ENCODE measurements around the gene RUNX1. TPM values are rescaled to one million over a fixed set of nuclear protein-coding genes. Genes with fewer than 3 reads are reported as not detected.

Gene RUNX1
- polyA plus RNA-seq, 3 donors, result 6.2 to 49.7 (median 8.7) TPM

DNA sequence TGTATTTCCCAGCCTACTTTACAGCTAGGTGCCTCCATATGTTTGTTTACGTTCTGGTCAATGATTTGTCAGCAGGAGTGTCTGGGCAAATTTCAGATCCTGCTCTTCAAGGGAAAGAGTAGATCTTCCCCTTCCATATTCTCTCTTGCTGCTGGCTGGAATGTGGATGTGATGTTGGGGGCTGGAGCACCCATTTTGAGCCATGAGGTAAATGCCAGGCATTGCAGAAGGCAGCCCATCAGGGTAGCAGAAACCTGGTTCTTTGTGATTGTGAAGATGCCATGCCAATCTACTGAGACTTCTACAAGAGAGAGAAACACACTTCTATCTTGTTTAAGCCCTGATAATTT lies 25.1 kb downstream of the RUNX1 start:
- H3K9me3 Mint-ChIP-seq, result no peaks in the 10 kb centered on the region
- H3K9me3 ChIP-seq (replicated peaks in 1 of 2; ENCODE audit: control insufficient read depth in 1 of 2, insufficient read depth in 1 of 2, low read length in 2 of 2), result no peaks in the 10 kb centered on the region
- H3K9ac ChIP-seq (ENCODE audit: insufficient read depth, low read length, poor library complexity, severe bottlenecking), result no peak overlapping the region
- peak overlapping the region in 2 of 7 donors; percentile 46 to 69 for H3K27ac Mint-ChIP-seq
- TF ChIP-seq, protein P1, sequence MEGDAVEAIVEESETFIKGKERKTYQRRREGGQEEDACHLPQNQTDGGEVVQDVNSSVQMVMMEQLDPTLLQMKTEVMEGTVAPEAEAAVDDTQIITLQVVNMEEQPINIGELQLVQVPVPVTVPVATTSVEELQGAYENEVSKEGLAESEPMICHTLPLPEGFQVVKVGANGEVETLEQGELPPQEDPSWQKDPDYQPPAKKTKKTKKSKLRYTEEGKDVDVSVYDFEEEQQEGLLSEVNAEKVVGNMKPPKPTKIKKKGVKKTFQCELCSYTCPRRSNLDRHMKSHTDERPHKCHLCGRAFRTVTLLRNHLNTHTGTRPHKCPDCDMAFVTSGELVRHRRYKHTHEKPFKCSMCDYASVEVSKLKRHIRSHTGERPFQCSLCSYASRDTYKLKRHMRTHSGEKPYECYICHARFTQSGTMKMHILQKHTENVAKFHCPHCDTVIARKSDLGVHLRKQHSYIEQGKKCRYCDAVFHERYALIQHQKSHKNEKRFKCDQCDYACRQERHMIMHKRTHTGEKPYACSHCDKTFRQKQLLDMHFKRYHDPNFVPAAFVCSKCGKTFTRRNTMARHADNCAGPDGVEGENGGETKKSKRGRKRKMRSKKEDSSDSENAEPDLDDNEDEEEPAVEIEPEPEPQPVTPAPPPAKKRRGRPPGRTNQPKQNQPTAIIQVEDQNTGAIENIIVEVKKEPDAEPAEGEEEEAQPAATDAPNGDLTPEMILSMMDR (IDR thresholded peaks at IDR 0.05), result no peak
- H3K27me3 ChIP-seq (ENCODE audit: control insufficient read depth in 2 of 2, insufficient read depth in 2 of 2, low read length in 2 of 2), result no peaks in the 10 kb centered on the region
- WGBS (ENCODE audit: insufficient coverage), result no CpG with 5 or more reads among the region's 1 CpG
- H3K36me3 Mint-ChIP-seq, result peaks cover 32 to 45% of the 10 kb centered on the region in 2 donors
- H3K4me3 Mint-ChIP-seq, result no peak overlapping the region
- H2AFZ ChIP-seq (ENCODE audit: insufficient read depth, low read depth, low read length, poor library complexity, severe bottlenecking), result no peak overlapping the region
- H3K4me1 Mint-ChIP-seq, result peaks cover 70% of the 10 kb centered on the region
- intact Hi-C loops (cut with micrococcal nuclease), result no loop called here
- peaks cover 49 to 54% of the 10 kb centered on the region in 2 donors for H3K4me1 ChIP-seq (ENCODE audit: control insufficient read depth in 1 of 2, insufficient read depth in 2 of 2, low read length in 2 of 2)
- no peak overlapping the region for H3K4me2 ChIP-seq (replicated peaks; ENCODE audit: extremely low read depth, low read length, poor library complexity, severe bottlenecking)
- H3K79me2 ChIP-seq (ENCODE audit: insufficient read depth, low read length), result peaks cover 88% of the 10 kb centered on the region
- H3K27ac ChIP-seq (ENCODE audit: low read depth in 1 of 2, low read length in 2 of 2), result no peak overlapping the region
- peaks cover 89% of the 10 kb centered on the region for H4K20me1 ChIP-seq (ENCODE audit: insufficient read depth, low read length)
- peaks cover 0 to 2% (median 0%) of the 10 kb centered on the region in 3 donors for H3K27me3 Mint-ChIP-seq (ENCODE audit: low read depth in 3 of 3)
- no peak overlapping the region for H3K4me3 ChIP-seq (replicated peaks in 1 of 3; ENCODE audit: low read depth in 2 of 3, low read length in 3 of 3)
- no peak for DNase-seq
- H3K36me3 ChIP-seq (replicated peaks in 1 of 2; ENCODE audit: control insufficient read depth in 1 of 2, insufficient read depth in 2 of 2, low read length in 2 of 2), result peaks cover 0 to 27% of the 10 kb centered on the region in 2 donors

DNA sequence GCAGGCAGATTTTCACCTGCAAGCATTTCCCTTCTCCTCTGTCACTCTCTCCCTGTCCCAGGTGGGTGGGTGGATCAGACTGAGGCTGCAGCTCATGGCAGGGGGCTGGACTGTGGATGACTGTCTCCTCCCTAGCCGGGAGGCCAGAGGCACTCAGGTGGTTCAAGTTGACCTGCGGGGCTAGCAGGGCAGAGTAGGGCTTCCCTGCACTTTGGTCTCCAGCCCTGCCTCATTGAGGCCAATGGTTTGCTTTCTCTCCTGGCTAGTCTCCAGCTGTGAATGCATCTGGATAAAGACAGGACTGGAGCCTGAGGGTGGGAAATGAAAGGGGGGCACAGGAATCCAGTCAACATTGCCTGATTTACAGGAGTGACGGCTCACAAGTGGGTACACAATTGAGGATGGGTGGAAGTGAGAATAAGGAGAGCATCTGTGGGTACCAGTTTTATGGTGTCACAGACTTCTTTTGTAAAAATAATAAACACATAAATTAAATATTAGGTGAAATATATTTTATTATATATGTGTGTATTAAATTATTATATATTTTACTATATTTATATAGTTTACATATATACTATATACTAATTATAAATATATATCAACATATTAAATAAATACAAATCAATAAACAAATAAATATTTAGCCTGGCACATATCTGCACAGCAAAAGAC lies 25.6 kb downstream of the RUNX1 start:
- 100% methylated on average over 1 of the region's 3 CpGs for WGBS (ENCODE audit: insufficient coverage)
- Histone ChIP-seq H3K4me1 (ENCODE audit: control insufficient read depth in 1 of 2, insufficient read depth in 2 of 2, low read length in 2 of 2) (peaks cover 44 to 49% of the 10 kb centered on the region in 2 donors), H3K79me2 (ENCODE audit: insufficient read depth, low read length) (peaks cover 88% of the 10 kb centered on the region), H3K27ac (ENCODE audit: low read depth in 1 of 2, low read length in 2 of 2) (no peak overlapping the region), H3K4me3 (replicated peaks in 1 of 3; ENCODE audit: low read depth in 2 of 3, low read length in 3 of 3) (no peak overlapping the region), H2AFZ (ENCODE audit: insufficient read depth, low read depth, low read length, poor library complexity, severe bottlenecking) (no peak overlapping the region), H4K20me1 (ENCODE audit: insufficient read depth, low read length) (peaks cover 89% of the 10 kb centered on the region), H3K27me3 (ENCODE audit: control insufficient read depth in 2 of 2, insufficient read depth in 2 of 2, low read length in 2 of 2) (no peaks in the 10 kb centered on the region), H3K9ac (ENCODE audit: insufficient read depth, low read length, poor library complexity, severe bottlenecking) (no peak overlapping the region), H3K4me2 (replicated peaks; ENCODE audit: extremely low read depth, low read length, poor library complexity, severe bottlenecking) (no peak overlapping the region), H3K9me3 (replicated peaks in 1 of 2; ENCODE audit: control insufficient read depth in 1 of 2, insufficient read depth in 1 of 2, low read length in 2 of 2) (no peaks in the 10 kb centered on the region), H3K36me3 (replicated peaks in 1 of 2; ENCODE audit: control insufficient read depth in 1 of 2, insufficient read depth in 2 of 2, low read length in 2 of 2) (peaks cover 0 to 29% of the 10 kb centered on the region in 2 donors)
- Mint-ChIP-seq H3K4me1 (peaks cover 66% of the 10 kb centered on the region), H3K9me3 (no peaks in the 10 kb centered on the region), H3K36me3 (peaks cover 36 to 50% of the 10 kb centered on the region in 2 donors), H3K27me3 (ENCODE audit: low read depth in 3 of 3) (peaks cover 0 to 2% (median 0%) of the 10 kb centered on the region in 3 donors), H3K4me3 (no peak overlapping the region), H3K27ac (peak overlapping the region in 4 of 7 donors; percentile 3 to 58 (median 36))
- TF ChIP-seq, protein P1 (IDR thresholded peaks at IDR 0.05), result no peak
- no peak for DNase-seq
- intact Hi-C loops (cut with micrococcal nuclease), result no loop called here
